HG03159 (cell line): ENCODE data around the gene TSHZ1.

Experiments used
- ATAC-seq: cut with Tn5 transposase; IDR thresholded peaks from one replicate; pipeline ENCODE4 v1.9.1; 2021; ENCODE audit warnings: mild to moderate bottlenecking, moderate library complexity; ENCODE audit not compliant: unreplicated experiment

TSHZ1 gene

GRCh38 chr18:75218065-75218923, 7.7 kb downstream of the TSHZ1 start:
- no peak for ATAC-seq

- no peak for ATAC-seq
These were observed 9.3 kb downstream of the TSHZ1 start for GRCh38 chr18:75219745-75220375.

GRCh38 chr18:75220551-75221355, 10.2 kb downstream of the TSHZ1 start:
- ATAC-seq: no peak

GRCh38 chr18:75221397-75221796, 10.8 kb downstream of the TSHZ1 start:
- no peak for ATAC-seq

GRCh38 chr18:75221897-75222296, 11.3 kb downstream of the TSHZ1 start:
- no peak for ATAC-seq

- ATAC-seq: no peak
These were observed 11.8 kb downstream of the TSHZ1 start for GRCh38 chr18:75222407-75222806.

GRCh38 chr18:75223687-75224347, 13.2 kb downstream of the TSHZ1 start:
- ATAC-seq: no peak

GRCh38 chr18:75226286-75226955, 15.8 kb downstream of the TSHZ1 start:
- no peak for ATAC-seq

- no peak for ATAC-seq
These were observed 16.3 kb downstream of the TSHZ1 start for GRCh38 chr18:75226956-75227316.

- ATAC-seq: no peak
These were observed 17.1 kb downstream of the TSHZ1 start for GRCh38 chr18:75227535-75228296.

- no peak for ATAC-seq
These were observed 18.4 kb downstream of the TSHZ1 start for GRCh38 chr18:75228967-75229366.

GRCh38 chr18:75229437-75229836, 18.8 kb downstream of the TSHZ1 start:
- no peak for ATAC-seq

- no peak for ATAC-seq
These were observed 19.8 kb downstream of the TSHZ1 start for GRCh38 chr18:75230163-75231052.

GRCh38 chr18:75231053-75231406, 20.4 kb downstream of the TSHZ1 start:
- no peak for ATAC-seq

GRCh38 chr18:75234901-75235300, 24.3 kb downstream of the TSHZ1 start:
- ATAC-seq: no peak

- no peak for ATAC-seq
These were observed 25.3 kb downstream of the TSHZ1 start for GRCh38 chr18:75235896-75236295.

- no peak for ATAC-seq
These were observed 27.5 kb downstream of the TSHZ1 start for GRCh38 chr18:75238100-75238499.

- ATAC-seq: no peak
These were observed 28.2 kb downstream of the TSHZ1 start for GRCh38 chr18:75238786-75239185.

GRCh38 chr18:75240433-75240832, 29.8 kb downstream of the TSHZ1 start:
- ATAC-seq: no peak
